ENCODE results near the gene MRPL16.

MRPL16 gene

GRCh38 chr11:59766542-59767224 is 43.9 kb downstream of the MRPL16 start:
- TF ChIP-seq, protein P1, sequence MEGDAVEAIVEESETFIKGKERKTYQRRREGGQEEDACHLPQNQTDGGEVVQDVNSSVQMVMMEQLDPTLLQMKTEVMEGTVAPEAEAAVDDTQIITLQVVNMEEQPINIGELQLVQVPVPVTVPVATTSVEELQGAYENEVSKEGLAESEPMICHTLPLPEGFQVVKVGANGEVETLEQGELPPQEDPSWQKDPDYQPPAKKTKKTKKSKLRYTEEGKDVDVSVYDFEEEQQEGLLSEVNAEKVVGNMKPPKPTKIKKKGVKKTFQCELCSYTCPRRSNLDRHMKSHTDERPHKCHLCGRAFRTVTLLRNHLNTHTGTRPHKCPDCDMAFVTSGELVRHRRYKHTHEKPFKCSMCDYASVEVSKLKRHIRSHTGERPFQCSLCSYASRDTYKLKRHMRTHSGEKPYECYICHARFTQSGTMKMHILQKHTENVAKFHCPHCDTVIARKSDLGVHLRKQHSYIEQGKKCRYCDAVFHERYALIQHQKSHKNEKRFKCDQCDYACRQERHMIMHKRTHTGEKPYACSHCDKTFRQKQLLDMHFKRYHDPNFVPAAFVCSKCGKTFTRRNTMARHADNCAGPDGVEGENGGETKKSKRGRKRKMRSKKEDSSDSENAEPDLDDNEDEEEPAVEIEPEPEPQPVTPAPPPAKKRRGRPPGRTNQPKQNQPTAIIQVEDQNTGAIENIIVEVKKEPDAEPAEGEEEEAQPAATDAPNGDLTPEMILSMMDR (IDR thresholded peaks at IDR 0.05), result no peak

- TF ChIP-seq, protein P1 (IDR thresholded peaks at IDR 0.05), result no peak
Observed at GRCh38 chr11:59765068-59765735, 45.4 kb downstream of the MRPL16 start.

DNA sequence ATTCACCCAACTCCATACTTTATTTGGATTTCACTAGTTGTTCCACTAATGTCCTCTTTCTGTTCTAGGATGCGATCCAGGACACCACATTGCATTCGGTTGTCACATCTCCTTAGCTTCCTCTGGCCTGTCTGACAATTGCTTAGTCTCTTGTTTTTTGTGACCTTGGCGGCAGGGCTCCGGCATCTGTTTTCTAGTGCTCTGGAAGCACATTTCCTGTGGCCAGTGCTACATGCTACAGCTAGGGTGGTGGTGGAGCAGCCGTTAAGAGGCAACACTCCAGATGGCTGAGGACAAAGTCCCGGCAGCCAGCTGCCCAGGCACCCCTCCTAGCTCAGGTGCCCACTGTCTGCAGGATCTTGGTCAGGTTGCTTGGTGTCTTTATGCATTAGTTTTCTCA is 48.6 kb downstream of the MRPL16 start:
- TF ChIP-seq, protein P1 (IDR thresholded peaks at IDR 0.05), result no peak

DNA sequence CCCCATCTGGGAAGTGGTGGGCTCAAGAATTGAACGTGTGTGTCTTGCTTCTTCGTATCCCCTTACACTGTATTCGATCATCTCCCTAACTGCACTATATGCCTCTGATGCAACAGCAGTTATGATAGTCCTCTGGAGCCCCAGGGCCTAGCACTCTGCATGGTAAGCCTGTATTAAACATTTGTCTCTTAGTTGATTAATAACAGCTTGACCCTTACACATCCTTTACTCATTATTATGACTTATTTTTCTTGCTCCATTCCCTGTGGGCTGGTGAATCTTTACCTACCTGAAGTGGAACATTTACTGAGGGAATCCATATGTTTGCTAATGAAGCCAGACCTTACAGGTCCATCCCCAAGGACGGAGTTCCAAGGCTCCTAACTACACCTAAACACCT is 49.8 kb downstream of the MRPL16 start:
- TF ChIP-seq, protein P1 (IDR thresholded peaks at IDR 0.05), result no peak

DNA sequence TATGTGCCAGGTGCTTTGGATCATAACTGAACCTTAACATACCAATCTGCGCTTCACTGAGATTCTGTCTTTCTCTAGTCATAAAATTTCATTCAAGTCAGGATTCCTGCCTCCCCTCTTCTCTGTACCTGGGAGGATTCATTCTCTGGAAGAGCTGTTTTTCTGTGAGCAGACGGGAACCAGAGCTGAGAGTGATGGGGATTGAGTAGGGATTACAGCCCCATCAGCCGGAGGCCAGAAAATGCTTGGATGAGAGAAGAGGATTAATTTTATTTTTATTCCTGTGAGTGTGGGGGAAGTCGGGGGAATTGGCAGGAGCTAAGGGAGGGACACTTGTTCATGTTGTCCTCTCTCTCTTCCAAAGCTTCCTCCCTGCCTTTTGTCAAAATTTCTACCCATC is 50.7 kb downstream of the MRPL16 start:
- TF ChIP-seq, protein P1 (IDR thresholded peaks at IDR 0.05), result no peak

DNA sequence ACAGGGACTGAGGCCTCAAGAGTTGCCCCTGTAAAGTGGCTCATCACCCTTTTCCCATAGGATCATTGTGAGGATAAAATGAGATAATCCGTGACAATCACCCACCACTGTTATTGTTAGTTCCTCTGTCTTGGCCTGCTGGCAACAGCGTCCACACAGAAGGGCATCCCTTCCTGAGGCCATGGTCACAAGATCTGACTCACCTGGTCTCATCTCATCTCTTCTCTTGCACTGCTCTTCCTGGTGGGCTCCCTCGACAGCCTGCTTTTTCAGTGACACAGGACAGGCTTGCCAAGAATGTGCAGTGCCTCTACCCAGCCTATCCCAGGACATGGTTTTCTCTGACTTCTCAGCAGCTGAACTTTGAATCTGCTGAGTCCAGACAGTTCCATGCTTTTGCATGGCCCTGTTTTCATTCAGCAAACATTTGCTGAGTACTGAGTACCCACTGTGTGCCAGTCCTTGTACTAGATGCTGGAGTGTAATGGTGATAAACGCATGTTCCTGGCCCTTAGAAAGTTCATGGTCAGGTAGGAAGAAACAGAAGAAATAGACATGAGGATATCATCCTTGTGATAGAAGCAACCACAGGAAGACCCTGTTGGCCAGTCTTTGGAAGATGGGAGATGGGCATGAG is 52.1 kb downstream of the MRPL16 start:
- TF ChIP-seq, protein P1 (IDR thresholded peaks at IDR 0.05), result no peak

DNA sequence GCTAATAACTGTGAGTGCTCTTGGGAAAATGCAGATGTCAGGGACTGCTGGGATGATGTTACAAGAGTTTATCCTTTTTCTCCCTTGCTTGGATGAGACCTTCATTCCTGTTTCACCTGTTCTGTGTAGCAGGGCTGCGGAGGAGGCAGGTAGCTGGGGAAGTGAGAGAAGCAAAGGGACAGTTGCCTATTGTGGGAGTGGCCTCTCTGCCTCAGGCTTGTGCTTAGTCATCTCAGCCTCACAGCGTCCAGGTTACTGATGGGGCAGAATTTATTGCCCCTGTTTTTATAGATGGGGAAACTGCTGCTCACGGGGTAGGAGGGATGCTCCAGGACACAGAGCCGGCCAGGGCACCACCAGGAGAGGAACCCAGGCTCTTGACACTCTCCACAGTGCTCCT is 53.7 kb downstream of the MRPL16 start:
- TF ChIP-seq, protein P1 (IDR thresholded peaks at IDR 0.05), result no peak
